Astrocyte of the cerebellum (primary cell): ENCODE results near the gene MICAL3.
A peak's percentile ranks its signal among the peaks of the same experiment; 100 is the strongest.
"Not testable (repeated sequence)": the region's sequence is repeated elsewhere in the genome, so short reads cannot be mapped to it uniquely, and the experiment has no call there.

ENCODE experiments used
- DNase-seq: peaks from one replicate; pipeline ENCODE4 v3.0.0-alpha.2; 2011; ENCODE audit warnings: low read depth
- H3K4me3 ChIP-seq: 2 replicates; pipeline ENCODE4 v1.5.1; 2011; ENCODE audit warnings: mild to moderate bottlenecking, low read depth, low read length, moderate library complexity
- in situ Hi-C: cut with HindIII; loops from 2 replicates; pipeline ENCODE4 v1.10.0; 2017; ENCODE audit warnings: low sequenced_read_pairs
- TF ChIP-seq, protein P1 (sequence below): IDR thresholded peaks from 2 replicates; pipeline ENCODE4 v1.5.1; 2012; ENCODE audit warnings: low read length, low read depth, moderate library complexity, mild to moderate bottlenecking; ENCODE audit errors: missing control alignments

Gene MICAL3

GRCh38 chr22:18059094-18059417, 34.7 kb upstream of the MICAL3 start:
- in situ Hi-C loops: no loop called here
- TF ChIP-seq, protein P1, sequence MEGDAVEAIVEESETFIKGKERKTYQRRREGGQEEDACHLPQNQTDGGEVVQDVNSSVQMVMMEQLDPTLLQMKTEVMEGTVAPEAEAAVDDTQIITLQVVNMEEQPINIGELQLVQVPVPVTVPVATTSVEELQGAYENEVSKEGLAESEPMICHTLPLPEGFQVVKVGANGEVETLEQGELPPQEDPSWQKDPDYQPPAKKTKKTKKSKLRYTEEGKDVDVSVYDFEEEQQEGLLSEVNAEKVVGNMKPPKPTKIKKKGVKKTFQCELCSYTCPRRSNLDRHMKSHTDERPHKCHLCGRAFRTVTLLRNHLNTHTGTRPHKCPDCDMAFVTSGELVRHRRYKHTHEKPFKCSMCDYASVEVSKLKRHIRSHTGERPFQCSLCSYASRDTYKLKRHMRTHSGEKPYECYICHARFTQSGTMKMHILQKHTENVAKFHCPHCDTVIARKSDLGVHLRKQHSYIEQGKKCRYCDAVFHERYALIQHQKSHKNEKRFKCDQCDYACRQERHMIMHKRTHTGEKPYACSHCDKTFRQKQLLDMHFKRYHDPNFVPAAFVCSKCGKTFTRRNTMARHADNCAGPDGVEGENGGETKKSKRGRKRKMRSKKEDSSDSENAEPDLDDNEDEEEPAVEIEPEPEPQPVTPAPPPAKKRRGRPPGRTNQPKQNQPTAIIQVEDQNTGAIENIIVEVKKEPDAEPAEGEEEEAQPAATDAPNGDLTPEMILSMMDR: no peak
- no peak for DNase-seq
- H3K4me3 ChIP-seq: no peak overlapping the region

GRCh38 chr22:18058371-18059093, 34.2 kb upstream of the MICAL3 start:
- in situ Hi-C loops: no loop called here
- no peak overlapping the region for H3K4me3 ChIP-seq
- TF ChIP-seq, protein P1: no peak
- no peak for DNase-seq

DNA sequence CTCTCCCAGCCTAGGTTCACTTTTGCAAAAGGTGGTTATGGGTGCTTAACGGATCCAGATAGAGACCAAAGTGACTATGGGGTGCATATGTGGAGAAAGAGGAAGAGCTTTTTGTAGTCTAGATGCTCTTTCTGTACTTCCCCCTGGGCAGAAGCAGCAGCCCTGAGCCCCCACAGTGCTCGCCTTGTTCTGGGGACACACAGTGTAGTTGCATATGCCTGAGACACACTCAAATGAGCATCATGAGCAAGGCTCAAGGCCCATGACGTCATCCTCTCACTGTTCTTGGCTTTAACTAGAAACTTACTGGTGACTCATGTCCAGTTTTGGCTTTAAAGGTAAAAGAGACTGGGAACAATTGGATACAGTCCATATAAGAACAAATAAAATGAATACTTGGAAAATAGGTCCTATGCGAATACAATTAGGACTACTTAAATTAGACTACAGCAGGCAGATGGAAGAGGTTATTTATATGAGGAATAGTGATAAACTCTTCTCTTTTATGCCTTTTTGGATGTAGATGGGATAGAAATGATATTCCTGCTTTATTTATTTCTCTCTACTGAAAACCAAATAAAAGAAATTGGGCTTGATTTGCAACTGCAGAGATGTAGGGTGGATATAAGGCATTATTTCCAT, 33.3 kb upstream of the MICAL3 start:
- TF ChIP-seq, protein P1: no peak
- H3K4me3 ChIP-seq: no peak overlapping the region
- peak; percentile 100 for DNase-seq
- in situ Hi-C loops: no loop called here

- H3K4me3 ChIP-seq: no peak overlapping the region
- DNase-seq: no peak
- TF ChIP-seq, protein P1: no peak
- in situ Hi-C loops: no loop called here
Measured at GRCh38 chr22:18056807-18057474, 32.6 kb upstream of the MICAL3 start.

DNA sequence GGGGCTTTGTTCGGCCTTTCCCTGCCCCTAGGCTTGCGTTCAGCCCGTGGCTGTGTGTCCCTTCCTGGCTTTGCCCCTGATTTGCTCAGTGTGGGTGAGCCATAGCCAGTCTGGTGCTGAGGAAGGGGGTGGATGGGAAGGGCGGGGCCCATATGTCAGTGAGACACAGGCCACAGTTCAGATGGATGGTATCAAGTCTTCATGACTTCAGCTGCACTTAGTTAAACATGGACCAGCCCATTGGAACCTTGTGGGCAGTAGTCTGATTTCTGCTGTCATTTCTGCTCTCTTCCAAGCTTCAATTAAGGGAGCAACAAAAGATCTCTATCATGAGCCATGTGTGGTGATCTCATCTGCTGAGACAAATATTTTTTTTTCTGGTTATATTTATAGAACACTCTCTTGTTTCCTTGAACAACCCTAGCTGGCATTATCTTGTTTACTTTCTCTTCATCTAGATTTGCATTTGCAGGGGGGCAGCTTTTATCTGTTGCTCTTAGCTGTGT, 31.9 kb upstream of the MICAL3 start:
- no peak overlapping the region for H3K4me3 ChIP-seq
- TF ChIP-seq, protein P1: no peak
- in situ Hi-C loops: no loop called here
- DNase-seq: no peak

GRCh38 chr22:18055619-18056160, 31.3 kb upstream of the MICAL3 start:
- in situ Hi-C loops: no loop called here
- TF ChIP-seq, protein P1: no peak

GRCh38 chr22:18053216-18053946, 29.0 kb upstream of the MICAL3 start:
- DNase-seq, H3K4me3 ChIP-seq, in situ Hi-C loops: not testable (repeated sequence)

More at GRCh38 chr22:18055619-18056160, 31.3 kb upstream of the MICAL3 start:
- H3K4me3 ChIP-seq: no peak overlapping the region
- no peak for DNase-seq

DNA sequence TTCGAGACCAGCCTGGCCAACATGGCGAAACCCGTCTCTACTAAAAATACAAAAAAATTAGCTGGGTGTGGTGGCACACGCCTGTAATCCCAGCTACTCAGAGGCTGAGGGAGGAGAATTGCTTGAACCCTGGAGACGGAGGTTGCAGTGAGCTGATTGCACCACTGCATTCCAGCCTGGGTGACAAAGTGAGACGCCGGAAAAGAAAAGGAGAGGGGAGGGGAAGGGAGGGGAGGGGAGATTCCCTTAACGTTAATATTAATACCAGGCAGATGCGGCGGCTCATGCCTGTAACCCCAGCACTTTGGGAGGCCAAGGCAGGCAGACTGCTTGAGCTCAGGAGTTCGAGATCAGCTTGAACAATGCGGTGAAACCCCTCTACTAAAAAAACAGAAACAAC, 26.8 kb upstream of the MICAL3 start:
- H3K4me3 ChIP-seq, DNase-seq, in situ Hi-C loops: not testable (repeated sequence)
